Kidney (tissue), 14 donors: Measurements from ENCODE around the gene MYLK. TPM values are rescaled to one million over a fixed set of nuclear protein-coding genes. Genes with fewer than 3 reads are reported as not detected.
"Not testable (repeated sequence)": the region's sequence is repeated elsewhere in the genome, so short reads cannot be mapped to it uniquely, and the experiment has no call there.

Experiments
- DNase-seq, 5 donors: peaks; one replicate each; pipeline ENCODE4 v3.0.0-alpha.2; 2013 to 2020
- FAIRE-seq: peaks from 2 replicates; lab custom pipeline; 2012; peaks lifted over from hg19 to GRCh38; lab: Jason Lieb, UNC
- H3K27ac ChIP-seq, 2 donors: one replicate each; pipeline ENCODE4 v1.7.0; 2013; ENCODE audit warnings: low read depth in 2 of 2, low read length in 2 of 2, inconsistent platforms in 1 of 2
- H3K27me3 ChIP-seq: one replicate; pipeline ENCODE4 v1.7.1; 2013; ENCODE audit warnings: low read length, inconsistent platforms; ENCODE audit not compliant: control insufficient read depth, insufficient read depth
- H3K36me3 ChIP-seq, 3 donors: one replicate each; pipeline versions ENCODE4 v1.7.0 to v1.7.1; 2013; ENCODE audit warnings: low read length in 3 of 3, control low read depth in 1 of 3, inconsistent platforms in 1 of 3; ENCODE audit not compliant: insufficient read depth in 3 of 3, control insufficient read depth in 2 of 3
- H3K4me1 ChIP-seq, 3 donors: one replicate each; pipeline versions ENCODE4 v1.7.0 to v1.7.1; 2013; ENCODE audit warnings: low read length in 3 of 3, inconsistent platforms in 1 of 3, low read depth in 1 of 3; ENCODE audit not compliant: control insufficient read depth in 2 of 3, insufficient read depth in 2 of 3
- H3K4me3 ChIP-seq, 3 donors: one replicate each; pipeline versions ENCODE4 v1.7.0 to v1.8.1; 2013; ENCODE audit warnings: low read length in 3 of 3, control low read depth in 1 of 3, inconsistent platforms in 1 of 3
- H3K9ac ChIP-seq, 3 donors: one replicate each; pipeline versions ENCODE4 v1.7.0 to v1.7.1; 2013; ENCODE audit warnings: low read length in 3 of 3, control low read depth in 1 of 3, inconsistent platforms in 1 of 3
- H3K9me3 ChIP-seq, 3 donors: one replicate each; pipeline versions ENCODE4 v1.7.0 to v1.7.1; 2013; ENCODE audit warnings: low read length in 3 of 3, control low read depth in 1 of 3, inconsistent platforms in 1 of 3; ENCODE audit not compliant: control insufficient read depth in 2 of 3, insufficient read depth in 1 of 3
- CTCF ChIP-seq: IDR thresholded peaks from 3 replicates; pipeline ENCODE4 v1.5.1; 2012; ENCODE audit warnings: mild to moderate bottlenecking, moderate library complexity, borderline replicate concordance; ENCODE audit not compliant: insufficient read depth; ENCODE audit errors: extremely low read depth
- intact Hi-C: fragments of 100-400 bp; cut with DNase I; formaldehyde crosslinking; loops from one replicate; pipeline ENCODE4 v1.11.1; 2022
- polyA plus RNA-seq: library from polyadenylated mRNA; stranded (reverse); fragments of 350-450 nt; fragmentation: Illumina TruSeq; extraction: RNeasy Lipid Tissue Mini Kit (QIAGEN cat#74804); gene quantifications from one replicate; pipeline ENCODE4 v1.2.3, GENCODE V29; 2014; ENCODE audit warnings: low read depth, low replicate concordance; ENCODE audit not compliant: insufficient read depth
- total RNA-seq: library from RNA; stranded (reverse); fragmentation: NEBNext Ultra II Directional; extraction: Animal tissue kit (Norgen Biotek cat#: 25700); gene quantifications from one replicate; pipeline ENCODE4 v1.2.1, GENCODE V29; 2021
- donor health status: control.
- donor health status: control.
- donor health status: control.
- donor health status: control.
- donor health status: control.
- donor health status: DM: yes; HTN: yes; CAD: no.
- donor health status: Normal renal cell carcinoma (clear cell type).

Gene MYLK
- total and polyA plus RNA-seq, 2 donors from 2014 or later, result 25.3 to 164 TPM

- no peak overlapping the region for H3K27ac ChIP-seq
- no peak for TF ChIP-seq CTCF
Measured at GRCh38 chr3:123705488-123706285, 178.4 kb downstream of the MYLK start.

GRCh38 chr3:123703663-123704062, 180.5 kb downstream of the MYLK start:
- H3K27me3 ChIP-seq, H3K4me1 ChIP-seq, H3K4me3 ChIP-seq, H3K36me3 ChIP-seq, intact Hi-C loops, FAIRE-seq, H3K27ac ChIP-seq, H3K9ac ChIP-seq, DNase-seq, H3K9me3 ChIP-seq: not testable (repeated sequence)

More at GRCh38 chr3:123705488-123706285, 178.4 kb downstream of the MYLK start:
- intact Hi-C loops, result no loop called here
- Histone ChIP-seq H3K27me3 (no peaks in the 10 kb centered on the region), H3K36me3 (peaks cover 0 to 9% (median 0%) of the 10 kb centered on the region in 3 donors), H3K4me3 (no peak overlapping the region), H3K9ac (no peak overlapping the region), H3K4me1 (peaks cover 0 to 6% (median 0%) of the 10 kb centered on the region in 3 donors), H3K9me3 (no peaks in the 10 kb centered on the region)
- FAIRE-seq (no peak), DNase-seq (no peak)

- no peak for FAIRE-seq
- no peak overlapping the region for H3K27ac ChIP-seq
- intact Hi-C loops, result no loop called here
Measured at GRCh38 chr3:123702720-123703119, 181.4 kb downstream of the MYLK start.

More at GRCh38 chr3:123702720-123703119, 181.4 kb downstream of the MYLK start:
- no peak overlapping the region for H3K9ac ChIP-seq
- H3K4me3 ChIP-seq, result no peak overlapping the region
- DNase-seq, result no peak
- no peaks in the 10 kb centered on the region for H3K9me3 ChIP-seq
- TF ChIP-seq CTCF, result no peak
- H3K27me3 ChIP-seq, result no peaks in the 10 kb centered on the region
- peaks cover 0 to 5% (median 0%) of the 10 kb centered on the region in 3 donors for H3K36me3 ChIP-seq
- peaks cover 0 to 7% (median 0%) of the 10 kb centered on the region in 3 donors for H3K4me1 ChIP-seq
